ENCODE measurements around the gene DNAJB1.
A peak's percentile ranks its signal among the peaks of the same experiment; 100 is the strongest.

DNAJB1 gene

GRCh38 chr19:14529254-14530004, 11.2 kb upstream of the DNAJB1 start, which contains the start of gene TECR:
Gene TECR (plus strand): TSS chr19:14529594. CDS start chr19:14529697, 103 bp downstream.
- peak; percentile 100 for DNase-seq (ENCODE audit: low read depth)
- TF ChIP-seq, protein P1, sequence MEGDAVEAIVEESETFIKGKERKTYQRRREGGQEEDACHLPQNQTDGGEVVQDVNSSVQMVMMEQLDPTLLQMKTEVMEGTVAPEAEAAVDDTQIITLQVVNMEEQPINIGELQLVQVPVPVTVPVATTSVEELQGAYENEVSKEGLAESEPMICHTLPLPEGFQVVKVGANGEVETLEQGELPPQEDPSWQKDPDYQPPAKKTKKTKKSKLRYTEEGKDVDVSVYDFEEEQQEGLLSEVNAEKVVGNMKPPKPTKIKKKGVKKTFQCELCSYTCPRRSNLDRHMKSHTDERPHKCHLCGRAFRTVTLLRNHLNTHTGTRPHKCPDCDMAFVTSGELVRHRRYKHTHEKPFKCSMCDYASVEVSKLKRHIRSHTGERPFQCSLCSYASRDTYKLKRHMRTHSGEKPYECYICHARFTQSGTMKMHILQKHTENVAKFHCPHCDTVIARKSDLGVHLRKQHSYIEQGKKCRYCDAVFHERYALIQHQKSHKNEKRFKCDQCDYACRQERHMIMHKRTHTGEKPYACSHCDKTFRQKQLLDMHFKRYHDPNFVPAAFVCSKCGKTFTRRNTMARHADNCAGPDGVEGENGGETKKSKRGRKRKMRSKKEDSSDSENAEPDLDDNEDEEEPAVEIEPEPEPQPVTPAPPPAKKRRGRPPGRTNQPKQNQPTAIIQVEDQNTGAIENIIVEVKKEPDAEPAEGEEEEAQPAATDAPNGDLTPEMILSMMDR (conservative IDR thresholded peaks at IDR 0.05; ENCODE audit: control insufficient read depth, insufficient read depth, low read depth, low read length), result no peak

DNA sequence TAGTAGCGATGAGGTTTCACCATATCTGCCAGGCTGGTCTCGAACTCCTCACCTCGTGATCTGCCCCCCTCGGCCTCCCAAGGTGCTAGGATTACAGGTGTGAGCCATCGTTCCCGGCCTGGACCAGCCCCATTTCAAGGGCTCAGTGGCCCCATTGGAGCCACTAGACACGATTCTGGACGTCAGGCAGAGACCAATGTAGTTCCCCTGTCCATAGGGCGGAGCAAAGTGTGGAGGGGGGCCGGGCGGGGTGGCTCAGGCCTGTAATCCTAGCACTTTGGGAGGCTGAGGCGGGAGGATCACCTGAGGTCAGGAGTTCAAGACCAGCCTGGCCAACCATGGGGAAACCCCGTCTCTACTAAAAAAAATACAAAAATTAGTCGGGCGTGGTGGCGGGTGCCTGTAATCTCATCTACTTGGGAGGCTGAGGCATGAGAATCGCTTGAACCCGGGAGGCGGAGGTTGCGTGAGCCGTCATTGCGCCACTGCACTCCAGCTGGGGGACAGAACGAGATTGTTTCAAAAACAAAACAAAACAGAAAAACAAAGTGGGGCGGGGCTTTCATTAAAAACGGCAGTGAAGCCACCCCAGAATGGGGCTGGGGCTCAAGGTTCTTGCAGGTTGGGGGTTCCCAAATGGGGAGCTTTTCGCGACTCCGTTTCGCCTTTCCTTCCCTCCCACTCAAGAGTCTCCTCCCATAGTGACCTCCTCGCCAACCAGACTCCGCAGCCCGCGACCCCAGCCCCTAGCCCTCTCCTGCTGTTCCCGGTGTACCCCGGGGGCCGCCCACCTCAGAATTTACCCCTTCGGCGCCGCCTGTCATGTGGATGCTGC, 10.4 kb upstream of the DNAJB1 start:
- DNase-seq (ENCODE audit: low read depth), result peak; percentile 36
- H3K4me3 ChIP-seq (ENCODE audit: control insufficient read depth, low read depth, low read length), result peak overlapping the region; percentile 60
- TF ChIP-seq, protein P1 (conservative IDR thresholded peaks at IDR 0.05; ENCODE audit: control insufficient read depth, insufficient read depth, low read depth, low read length), result no peak

More at GRCh38 chr19:14529254-14530004, 11.2 kb upstream of the DNAJB1 start, which contains the start of gene TECR:
- H3K4me3 ChIP-seq (ENCODE audit: control insufficient read depth, low read depth, low read length), result peak within 1 kb of the TSS; percentile 94

GRCh38 chr19:14526423-14526822, 8.2 kb upstream of the DNAJB1 start:
- TF ChIP-seq, protein P1 (conservative IDR thresholded peaks at IDR 0.05; ENCODE audit: control insufficient read depth, insufficient read depth, low read depth, low read length), result no peak
- DNase-seq (ENCODE audit: low read depth), result no peak
- no peak overlapping the region for H3K4me3 ChIP-seq (ENCODE audit: control insufficient read depth, low read depth, low read length)

DNA sequence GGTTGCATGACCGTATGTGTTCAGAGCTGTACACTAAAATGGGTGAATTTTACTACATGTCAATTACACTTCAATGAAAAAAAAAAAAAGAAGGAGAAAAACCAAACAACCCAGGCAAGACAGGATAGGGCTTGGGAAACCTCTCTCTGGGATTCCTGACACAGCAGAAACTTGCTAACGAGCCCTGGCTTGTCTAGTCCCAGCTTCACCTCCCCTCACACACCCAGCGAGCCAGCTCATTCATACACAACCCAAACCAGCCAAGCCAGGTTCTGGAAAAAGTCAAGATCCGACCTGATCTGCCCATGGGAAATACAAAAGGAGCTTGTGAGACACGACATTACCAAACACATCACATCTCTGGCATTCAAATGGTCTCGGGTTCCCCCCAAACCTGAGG, 7.5 kb upstream of the DNAJB1 start:
- DNase-seq (ENCODE audit: low read depth), result no peak
- H3K4me3 ChIP-seq (ENCODE audit: control insufficient read depth, low read depth, low read length), result no peak overlapping the region
- TF ChIP-seq, protein P1 (conservative IDR thresholded peaks at IDR 0.05; ENCODE audit: control insufficient read depth, insufficient read depth, low read depth, low read length), result no peak

- H3K4me3 ChIP-seq (ENCODE audit: control insufficient read depth, low read depth, low read length), result no peak overlapping the region
- TF ChIP-seq, protein P1 (conservative IDR thresholded peaks at IDR 0.05; ENCODE audit: control insufficient read depth, insufficient read depth, low read depth, low read length), result no peak
- no peak for DNase-seq (ENCODE audit: low read depth)
Measured at GRCh38 chr19:14520543-14520942, 2.3 kb upstream of the DNAJB1 start.

GRCh38 chr19:14519860-14520407, 1.7 kb upstream of the DNAJB1 start:
- DNase-seq (ENCODE audit: low read depth), result peak; percentile 60
- TF ChIP-seq, protein P1 (conservative IDR thresholded peaks at IDR 0.05; ENCODE audit: control insufficient read depth, insufficient read depth, low read depth, low read length), result no peak
- no peak overlapping the region for H3K4me3 ChIP-seq (ENCODE audit: control insufficient read depth, low read depth, low read length)

All from fibroblast of mammary gland (primary cell).